Measurements from ENCODE around the gene DCN.

The DCN gene

GRCh38 chr12:91099341-91099740 is 83.3 kb downstream of the DCN start:
- TF ChIP-seq CTCF (IDR thresholded peaks at IDR 0.05; ENCODE audit: low read depth, low read length), result no peak
- H3K9me3 ChIP-seq (ENCODE audit: severe bottlenecking), result no peaks in the 10 kb centered on the region
- no peaks in the 10 kb centered on the region for H3K27me3 ChIP-seq (ENCODE audit: insufficient read depth, low read depth, severe bottlenecking)
- no peak for DNase-seq
- no peak overlapping the region for H3K4me3 ChIP-seq (ENCODE audit: low read depth, low read length)
- H3K36me3 ChIP-seq, result no peaks in the 10 kb centered on the region
- no peak overlapping the region for H3K27ac ChIP-seq

GRCh38 chr12:91098941-91099340 is 83.7 kb downstream of the DCN start:
- no peaks in the 10 kb centered on the region for H3K27me3 ChIP-seq (ENCODE audit: insufficient read depth, low read depth, severe bottlenecking)
- no peak for TF ChIP-seq CTCF (IDR thresholded peaks at IDR 0.05; ENCODE audit: low read depth, low read length)
- H3K27ac ChIP-seq, result no peak overlapping the region
- DNase-seq, result no peak
- no peaks in the 10 kb centered on the region for H3K36me3 ChIP-seq
- no peak overlapping the region for H3K4me3 ChIP-seq (ENCODE audit: low read depth, low read length)
- H3K9me3 ChIP-seq (ENCODE audit: severe bottlenecking), result no peaks in the 10 kb centered on the region

GRCh38 chr12:91098461-91098860 is 84.2 kb downstream of the DCN start:
- Histone ChIP-seq H3K9me3 (ENCODE audit: severe bottlenecking) (no peaks in the 10 kb centered on the region), H3K27me3 (ENCODE audit: insufficient read depth, low read depth, severe bottlenecking) (no peaks in the 10 kb centered on the region), H3K4me3 (ENCODE audit: low read depth, low read length) (no peak overlapping the region), H3K36me3 (no peaks in the 10 kb centered on the region), H3K27ac (no peak overlapping the region)
- no peak for TF ChIP-seq CTCF (IDR thresholded peaks at IDR 0.05; ENCODE audit: low read depth, low read length)
- no peak for DNase-seq

- DNase-seq, result no peak
- TF ChIP-seq CTCF (IDR thresholded peaks at IDR 0.05; ENCODE audit: low read depth, low read length), result no peak
Measured at GRCh38 chr12:91094957-91095356, 87.7 kb downstream of the DCN start.

GRCh38 chr12:91094032-91094662 is 88.5 kb downstream of the DCN start:
- peaks cover 3% of the 10 kb centered on the region for H3K9me3 ChIP-seq (ENCODE audit: severe bottlenecking)
- no peak for DNase-seq
- no peaks in the 10 kb centered on the region for H3K36me3 ChIP-seq
- no peak for TF ChIP-seq CTCF (IDR thresholded peaks at IDR 0.05; ENCODE audit: low read depth, low read length)
- no peak overlapping the region for H3K27ac ChIP-seq
- H3K27me3 ChIP-seq (ENCODE audit: insufficient read depth, low read depth, severe bottlenecking), result no peaks in the 10 kb centered on the region
- no peak overlapping the region for H3K4me3 ChIP-seq (ENCODE audit: low read depth, low read length)

More at GRCh38 chr12:91094957-91095356, 87.7 kb downstream of the DCN start:
- H3K27me3 ChIP-seq (ENCODE audit: insufficient read depth, low read depth, severe bottlenecking), result no peaks in the 10 kb centered on the region
- H3K9me3 ChIP-seq (ENCODE audit: severe bottlenecking), result no peaks in the 10 kb centered on the region
- H3K27ac ChIP-seq, result no peak overlapping the region
- no peaks in the 10 kb centered on the region for H3K36me3 ChIP-seq
- H3K4me3 ChIP-seq (ENCODE audit: low read depth, low read length), result no peak overlapping the region

GRCh38 chr12:91093341-91093740 is 89.3 kb downstream of the DCN start:
- TF ChIP-seq CTCF (IDR thresholded peaks at IDR 0.05; ENCODE audit: low read depth, low read length), result no peak
- Histone ChIP-seq H3K9me3 (ENCODE audit: severe bottlenecking) (peaks cover 3% of the 10 kb centered on the region), H3K27ac (no peak overlapping the region), H3K4me3 (ENCODE audit: low read depth, low read length) (no peak overlapping the region), H3K27me3 (ENCODE audit: insufficient read depth, low read depth, severe bottlenecking) (no peaks in the 10 kb centered on the region), H3K36me3 (no peaks in the 10 kb centered on the region)
- no peak for DNase-seq
